ENCODE data around the gene SURF2.
A peak's percentile ranks its signal among the peaks of the same experiment; 100 is the strongest.
"Not testable (repeated sequence)": the region's sequence is repeated elsewhere in the genome, so short reads cannot be mapped to it uniquely, and the experiment has no call there.

The SURF2 gene

DNA sequence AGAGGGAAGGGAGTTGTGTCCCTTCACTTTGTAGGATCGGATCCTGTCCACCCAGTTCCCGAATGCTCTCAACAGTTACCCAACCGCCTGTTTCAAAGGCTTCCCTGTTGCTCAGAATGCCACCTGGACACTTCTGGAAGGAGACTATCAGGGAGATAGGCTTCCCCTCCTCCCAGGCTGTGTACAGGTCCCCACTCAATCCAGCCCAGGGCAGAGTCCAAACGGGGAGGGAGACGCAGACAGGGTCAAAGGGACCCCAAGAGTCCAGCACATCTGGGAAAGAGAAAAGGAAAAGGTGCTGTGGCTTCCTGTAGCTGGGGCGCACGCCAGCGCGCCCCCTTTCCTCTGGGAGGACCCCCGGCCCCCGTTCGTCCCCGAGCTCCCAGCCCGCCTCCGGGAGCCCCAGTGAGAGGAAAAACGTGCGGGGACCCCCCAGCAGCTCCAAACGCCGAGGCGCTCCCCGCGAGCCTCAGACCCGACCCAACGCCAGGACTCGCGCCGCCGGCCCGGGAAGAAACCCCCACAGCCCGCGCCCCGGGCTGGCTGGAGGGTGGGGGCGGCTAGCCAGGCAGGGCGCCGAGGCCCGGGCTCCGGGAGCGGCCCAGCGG lies 18.9 kb downstream of the SURF2 start:
- no peak for DNase-seq (ENCODE audit: low read depth)
- TF ChIP-seq CTCF (IDR thresholded peaks at IDR 0.05; ENCODE audit: control insufficient read depth, extremely low read depth, insufficient read depth): peak; percentile 20; the same call in 1 of the 2 replicates
- H3K4me3 ChIP-seq (ENCODE audit: low read depth, low read length): peak overlapping the region; percentile 83

- peak; percentile 86 for DNase-seq (ENCODE audit: low read depth)
- TF ChIP-seq CTCF (IDR thresholded peaks at IDR 0.05; ENCODE audit: control insufficient read depth, extremely low read depth, insufficient read depth): no peak
- peak within 1 kb of the TSS; percentile 83 for H3K4me3 ChIP-seq (ENCODE audit: low read depth, low read length)
These were observed 19.6 kb downstream of the SURF2 start, which contains the start of the genes STKLD1 and SURF4 for GRCh38 chr9:133375724-133376654. Gene STKLD1, plus strand, starts transcription at chr9:133376366. Its CDS starts 108 bp downstream, at chr9:133376474. Gene SURF4, minus strand, starts transcription at chr9:133376060. Its CDS starts 91 bp downstream, at chr9:133375969.

DNA sequence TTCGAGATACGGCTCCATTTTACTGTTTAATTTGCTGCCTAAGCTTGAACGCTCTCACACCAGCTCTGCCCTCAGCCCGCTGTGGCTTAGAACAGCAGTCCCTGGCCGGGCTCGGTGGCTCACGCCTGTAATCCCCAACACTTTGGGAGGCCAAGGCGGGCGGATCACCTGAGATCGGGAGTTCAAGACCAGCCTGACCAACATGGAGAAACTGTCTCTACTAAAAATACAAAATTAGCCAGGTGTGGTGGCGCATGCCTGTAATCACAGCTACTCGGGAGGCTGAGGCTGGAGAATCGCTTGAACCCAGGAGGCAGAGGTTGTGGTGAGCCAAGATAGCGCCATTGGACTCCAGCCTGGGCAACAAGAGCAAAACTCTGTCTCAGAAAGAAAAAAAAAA lies 20.9 kb downstream of the SURF2 start:
- not testable (repeated sequence) for DNase-seq (ENCODE audit: low read depth); H3K4me3 ChIP-seq (ENCODE audit: low read depth, low read length)

- no peak overlapping the region for H3K4me3 ChIP-seq (ENCODE audit: low read depth, low read length)
- no peak for DNase-seq (ENCODE audit: low read depth)
- TF ChIP-seq CTCF (IDR thresholded peaks at IDR 0.05; ENCODE audit: control insufficient read depth, extremely low read depth, insufficient read depth): no peak
These were observed 21.4 kb downstream of the SURF2 start for GRCh38 chr9:133377721-133378216.

GRCh38 chr9:133378408-133378962 lies 22.1 kb downstream of the SURF2 start:
- no peak overlapping the region for H3K4me3 ChIP-seq (ENCODE audit: low read depth, low read length)
- no peak for DNase-seq (ENCODE audit: low read depth)
- no peak for TF ChIP-seq CTCF (IDR thresholded peaks at IDR 0.05; ENCODE audit: control insufficient read depth, extremely low read depth, insufficient read depth)

DNA sequence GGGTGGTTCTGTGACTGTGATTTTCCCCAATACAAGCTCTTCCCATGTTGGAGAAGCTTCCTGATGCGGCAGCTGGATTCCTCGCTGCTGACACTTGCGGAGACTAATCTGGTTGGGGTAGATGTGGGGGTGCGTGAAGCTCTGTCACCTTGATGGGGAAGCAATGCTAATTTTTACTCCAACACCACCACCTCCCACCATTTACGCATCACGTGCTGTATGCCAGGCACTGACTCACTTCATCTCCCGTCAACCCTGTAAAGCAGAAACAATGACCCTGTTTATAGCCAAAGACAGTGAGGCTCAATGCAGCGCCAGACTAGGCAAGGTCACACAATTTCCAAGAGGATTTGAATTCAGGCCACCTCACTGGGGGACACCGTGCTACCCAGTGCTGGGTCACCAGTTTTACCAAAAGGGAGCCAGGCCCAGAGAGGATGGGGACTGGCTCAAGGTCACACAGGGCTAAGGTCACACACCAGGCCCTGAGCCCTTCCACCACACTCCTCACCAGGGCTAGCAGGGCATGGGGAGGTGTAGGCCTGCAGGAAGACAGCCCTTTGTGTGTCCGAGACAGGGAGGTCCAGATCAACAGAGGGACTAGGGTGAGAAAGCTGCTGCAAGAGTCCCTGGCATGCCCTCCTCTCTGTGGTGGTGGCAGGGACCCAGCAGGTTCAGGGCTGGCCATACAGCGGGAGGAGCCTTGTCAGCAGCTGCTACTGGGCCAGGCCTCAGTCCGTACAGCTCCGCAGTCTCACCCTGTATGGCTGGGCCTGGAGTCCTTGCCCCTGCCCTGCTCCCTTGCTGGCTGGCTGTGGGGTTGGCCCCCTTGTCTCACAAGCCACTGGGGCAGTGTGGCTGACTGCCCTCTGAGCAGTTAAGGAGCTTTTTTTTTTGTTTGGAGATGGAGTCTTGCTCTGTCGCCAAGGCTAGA lies 23.1 kb downstream of the SURF2 start:
- no peak overlapping the region for H3K4me3 ChIP-seq (ENCODE audit: low read depth, low read length)

More for the DNA sequence above, 23.1 kb downstream of the SURF2 start:
- no peak for DNase-seq (ENCODE audit: low read depth)
- no peak for TF ChIP-seq CTCF (IDR thresholded peaks at IDR 0.05; ENCODE audit: control insufficient read depth, extremely low read depth, insufficient read depth)
